Ishikawa (cell line): ENCODE measurements around the gene CYP2E1.

ENCODE experiments used
- EGR1 ChIP-seq: IDR thresholded peaks from 2 replicates; pipeline ENCODE4 v1.6.1; 2012
- EP300 ChIP-seq: IDR thresholded peaks from 2 replicates; pipeline ENCODE4 v1.6.1; 2012; ENCODE audit warnings: borderline replicate concordance
- NFIC ChIP-seq: IDR thresholded peaks from 2 replicates; pipeline ENCODE4 v1.6.1; 2012
- RAD21 ChIP-seq: IDR thresholded peaks from 2 replicates; pipeline ENCODE4 v1.6.1; 2012; ENCODE audit warnings: low read depth
- TAF1 ChIP-seq: IDR thresholded peaks from 2 replicates; pipeline ENCODE4 v1.6.1; 2012; ENCODE audit warnings: low read depth, mild to moderate bottlenecking
- YY1 ChIP-seq: IDR thresholded peaks from 2 replicates; pipeline ENCODE4 v1.6.1; 2012; ENCODE audit warnings: low read depth
- ZBTB7A ChIP-seq: IDR thresholded peaks from 2 replicates; pipeline ENCODE4 v1.6.1; 2012; ENCODE audit warnings: low read depth
- TF ChIP-seq, protein P1 (sequence below): IDR thresholded peaks from 2 replicates; pipeline ENCODE4 v1.6.1; 2012; ENCODE audit warnings: low read depth, mild to moderate bottlenecking
- TF ChIP-seq, protein P2 (sequence below): IDR thresholded peaks from 2 replicates; pipeline ENCODE4 v1.6.1; 2012

DNA sequence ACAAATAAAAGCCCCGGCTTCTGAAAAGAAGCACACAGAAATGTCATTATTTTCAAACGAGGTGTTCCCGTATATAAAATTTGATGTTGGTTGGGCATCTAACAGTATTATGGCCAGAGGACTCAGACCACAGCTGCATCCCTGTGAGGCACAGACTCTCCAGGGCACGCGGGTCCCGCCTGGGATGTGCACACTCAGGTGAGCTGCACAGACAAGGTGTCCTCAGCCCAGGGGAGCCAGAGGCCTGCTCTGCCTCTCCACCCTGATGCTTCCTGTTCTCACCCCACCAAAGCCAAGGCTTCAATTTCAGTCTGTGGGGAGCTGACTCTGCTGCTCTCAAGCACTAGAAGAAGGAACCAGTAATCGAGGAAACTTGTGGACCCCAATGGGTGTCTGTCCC, 1.7 kb upstream of the CYP2E1 start:
- no peak for TF ChIP-seq RAD21
- TF ChIP-seq ZBTB7A = no peak
- no peak for TF ChIP-seq NFIC
- TF ChIP-seq, protein P1, sequence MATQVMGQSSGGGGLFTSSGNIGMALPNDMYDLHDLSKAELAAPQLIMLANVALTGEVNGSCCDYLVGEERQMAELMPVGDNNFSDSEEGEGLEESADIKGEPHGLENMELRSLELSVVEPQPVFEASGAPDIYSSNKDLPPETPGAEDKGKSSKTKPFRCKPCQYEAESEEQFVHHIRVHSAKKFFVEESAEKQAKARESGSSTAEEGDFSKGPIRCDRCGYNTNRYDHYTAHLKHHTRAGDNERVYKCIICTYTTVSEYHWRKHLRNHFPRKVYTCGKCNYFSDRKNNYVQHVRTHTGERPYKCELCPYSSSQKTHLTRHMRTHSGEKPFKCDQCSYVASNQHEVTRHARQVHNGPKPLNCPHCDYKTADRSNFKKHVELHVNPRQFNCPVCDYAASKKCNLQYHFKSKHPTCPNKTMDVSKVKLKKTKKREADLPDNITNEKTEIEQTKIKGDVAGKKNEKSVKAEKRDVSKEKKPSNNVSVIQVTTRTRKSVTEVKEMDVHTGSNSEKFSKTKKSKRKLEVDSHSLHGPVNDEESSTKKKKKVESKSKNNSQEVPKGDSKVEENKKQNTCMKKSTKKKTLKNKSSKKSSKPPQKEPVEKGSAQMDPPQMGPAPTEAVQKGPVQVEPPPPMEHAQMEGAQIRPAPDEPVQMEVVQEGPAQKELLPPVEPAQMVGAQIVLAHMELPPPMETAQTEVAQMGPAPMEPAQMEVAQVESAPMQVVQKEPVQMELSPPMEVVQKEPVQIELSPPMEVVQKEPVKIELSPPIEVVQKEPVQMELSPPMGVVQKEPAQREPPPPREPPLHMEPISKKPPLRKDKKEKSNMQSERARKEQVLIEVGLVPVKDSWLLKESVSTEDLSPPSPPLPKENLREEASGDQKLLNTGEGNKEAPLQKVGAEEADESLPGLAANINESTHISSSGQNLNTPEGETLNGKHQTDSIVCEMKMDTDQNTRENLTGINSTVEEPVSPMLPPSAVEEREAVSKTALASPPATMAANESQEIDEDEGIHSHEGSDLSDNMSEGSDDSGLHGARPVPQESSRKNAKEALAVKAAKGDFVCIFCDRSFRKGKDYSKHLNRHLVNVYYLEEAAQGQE = no peak
- no peak for TF ChIP-seq EP300
- TF ChIP-seq YY1 = no peak
- TF ChIP-seq, protein P2, sequence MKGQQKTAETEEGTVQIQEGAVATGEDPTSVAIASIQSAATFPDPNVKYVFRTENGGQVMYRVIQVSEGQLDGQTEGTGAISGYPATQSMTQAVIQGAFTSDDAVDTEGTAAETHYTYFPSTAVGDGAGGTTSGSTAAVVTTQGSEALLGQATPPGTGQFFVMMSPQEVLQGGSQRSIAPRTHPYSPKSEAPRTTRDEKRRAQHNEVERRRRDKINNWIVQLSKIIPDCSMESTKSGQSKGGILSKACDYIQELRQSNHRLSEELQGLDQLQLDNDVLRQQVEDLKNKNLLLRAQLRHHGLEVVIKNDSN = no peak
- TF ChIP-seq EGR1 = no peak
- TF ChIP-seq TAF1 = no peak
